Hematopoietic multipotent progenitor cell treated with erythropoietin and hydrocortisone succinate and interleukin-3 and kit ligand, for 8 days (in vitro differentiated cells): ENCODE results near the gene C1QTNF6.

Experiments
- DNase-seq: peaks from one replicate; pipeline ENCODE4 v3.0.0-alpha.2; 2015

C1QTNF6 gene

GRCh38 chr22:37188901-37189466, 937 bp upstream of the C1QTNF6 start:
- DNase-seq = no peak

DNA sequence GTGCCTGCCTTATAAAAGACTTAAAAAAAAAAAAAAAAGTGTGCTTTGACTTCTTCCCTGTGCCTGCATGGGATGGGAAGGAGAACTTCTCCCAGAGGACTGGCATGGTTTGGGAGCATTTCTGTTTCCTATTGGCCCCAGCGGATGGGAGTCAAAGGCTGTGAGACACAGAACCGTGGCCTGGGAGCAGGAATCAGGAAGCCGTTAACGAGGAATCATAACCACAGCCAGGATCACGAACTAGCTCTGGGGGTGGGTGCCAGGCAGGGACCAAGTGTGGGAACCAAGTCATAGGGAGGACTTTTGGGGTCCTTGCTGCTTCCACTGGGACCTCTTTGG, 526 bp downstream of the C1QTNF6 start:
- no peak for DNase-seq

GRCh38 chr22:37186997-37187522, 987 bp downstream of the C1QTNF6 start:
- no peak for DNase-seq

- DNase-seq = peak; percentile 97
Observed at GRCh38 chr22:37186228-37186996, 1.6 kb downstream of the C1QTNF6 start.

DNA sequence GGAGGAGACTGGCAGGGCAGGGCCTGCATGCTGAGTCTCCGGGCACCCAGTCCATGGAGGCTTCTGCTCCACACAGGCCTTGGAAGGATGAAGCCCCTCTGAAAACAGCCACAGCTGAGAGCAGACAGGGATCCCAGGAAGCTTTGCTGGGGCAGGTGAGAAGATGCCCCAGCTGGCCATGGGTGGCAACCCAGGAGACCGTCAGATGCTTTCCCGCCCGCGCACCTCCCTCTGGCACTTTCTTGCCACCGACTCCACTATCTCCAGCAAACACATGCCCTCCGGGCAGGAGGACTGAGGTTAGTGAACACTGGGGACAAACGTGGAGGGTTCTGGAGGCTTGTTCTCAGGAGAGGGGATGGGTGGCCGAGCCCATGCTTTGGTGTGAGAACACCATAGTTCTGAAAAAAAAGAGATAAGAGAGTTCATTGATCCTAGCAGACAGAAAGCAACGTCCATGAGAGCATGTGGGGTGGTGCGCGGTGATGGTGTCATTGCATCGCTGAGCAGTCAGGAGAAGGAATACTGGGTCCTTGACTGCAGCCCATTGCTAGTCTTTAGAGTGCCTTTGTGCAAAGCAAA, 2.3 kb downstream of the C1QTNF6 start:
- DNase-seq = peak; percentile 87

GRCh38 chr22:37184816-37185541, 3.1 kb downstream of the C1QTNF6 start:
- DNase-seq = no peak

DNA sequence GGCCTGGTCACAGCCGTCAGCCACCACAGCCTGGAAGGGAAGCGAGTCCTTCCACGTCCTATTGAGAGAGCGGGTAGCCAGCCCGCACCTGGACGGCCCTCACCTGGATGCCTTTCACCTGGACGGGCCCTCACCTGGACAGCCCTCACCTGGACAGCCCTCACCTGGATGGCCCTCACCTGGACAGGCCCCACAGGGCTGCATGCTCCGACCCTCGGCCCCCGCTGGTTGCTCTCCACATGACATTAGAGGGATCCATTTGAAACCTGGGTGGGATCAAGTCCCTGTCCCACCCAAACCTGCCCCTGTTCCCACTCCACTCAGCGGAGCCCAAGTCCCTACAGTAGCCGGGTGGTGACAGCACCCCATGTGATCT, 3.7 kb downstream of the C1QTNF6 start:
- no peak for DNase-seq

GRCh38 chr22:37183432-37184379, 4.3 kb downstream of the C1QTNF6 start:
- no peak for DNase-seq

GRCh38 chr22:37182949-37183245, 5.2 kb downstream of the C1QTNF6 start:
- DNase-seq = no peak

GRCh38 chr22:37182101-37182948, 5.7 kb downstream of the C1QTNF6 start:
- no peak for DNase-seq

DNA sequence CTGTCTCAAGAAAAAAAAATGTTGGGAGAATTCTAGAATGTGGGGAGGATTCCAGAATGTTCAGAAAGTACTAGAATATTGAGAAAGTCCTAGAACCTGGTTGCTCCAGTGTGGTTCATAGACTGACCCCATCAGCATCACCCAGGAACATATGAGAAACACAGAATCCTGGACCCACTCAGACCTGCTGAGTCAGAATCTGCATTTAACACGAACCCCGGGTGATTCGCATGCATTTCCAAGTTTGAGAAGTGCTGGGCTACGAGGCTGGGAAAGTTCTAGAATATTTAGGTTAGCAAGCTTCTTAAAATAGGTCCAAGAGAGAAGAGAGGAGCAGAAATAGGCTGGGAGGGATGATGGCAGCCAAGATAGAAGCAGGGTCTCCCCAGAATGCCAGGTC, 6.4 kb downstream of the C1QTNF6 start:
- no peak for DNase-seq

- DNase-seq = no peak
Observed at GRCh38 chr22:37180531-37181231, 7.4 kb downstream of the C1QTNF6 start.

- no peak for DNase-seq
Observed at GRCh38 chr22:37179622-37180420, 8.2 kb downstream of the C1QTNF6 start.

- no peak for DNase-seq
Observed at GRCh38 chr22:37179126-37179470, 8.9 kb downstream of the C1QTNF6 start.

DNA sequence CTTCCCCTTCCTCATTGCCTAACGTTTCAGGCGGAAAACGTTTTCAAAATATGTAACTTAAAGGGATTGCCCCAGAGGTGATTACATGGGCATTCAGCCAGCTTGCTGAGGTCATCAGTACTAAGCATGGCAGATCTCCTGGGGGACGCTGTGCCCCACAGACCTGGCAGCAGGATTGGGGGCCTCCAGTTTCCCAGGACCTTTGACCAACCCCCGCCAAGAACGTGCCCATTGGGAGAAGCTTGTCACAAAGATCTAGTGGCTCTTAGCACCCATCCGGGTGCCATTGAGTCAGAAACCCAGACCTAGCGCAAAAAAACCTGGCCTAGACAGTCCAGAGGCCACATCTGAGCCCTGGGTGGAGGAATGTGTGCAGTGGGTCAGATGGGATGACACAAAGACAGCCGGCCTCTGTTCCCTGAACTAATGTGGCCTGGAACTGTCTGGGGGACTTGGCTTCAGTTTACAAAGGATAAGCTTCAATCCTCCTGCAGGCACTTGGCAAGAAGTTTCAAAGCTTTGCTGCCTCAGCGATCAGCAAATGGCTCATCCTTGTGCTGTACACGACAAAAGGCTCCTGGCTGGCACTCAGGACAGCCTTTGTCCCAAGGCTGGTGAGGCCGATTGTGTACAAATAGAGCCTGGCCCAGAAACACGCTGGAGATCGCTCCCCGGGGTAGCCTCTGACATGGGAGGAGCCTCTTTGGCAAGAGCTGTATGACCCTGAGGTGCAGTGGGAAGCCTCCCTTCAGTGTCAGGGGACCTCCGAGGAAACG, 9.5 kb downstream of the C1QTNF6 start:
- no peak for DNase-seq

DNA sequence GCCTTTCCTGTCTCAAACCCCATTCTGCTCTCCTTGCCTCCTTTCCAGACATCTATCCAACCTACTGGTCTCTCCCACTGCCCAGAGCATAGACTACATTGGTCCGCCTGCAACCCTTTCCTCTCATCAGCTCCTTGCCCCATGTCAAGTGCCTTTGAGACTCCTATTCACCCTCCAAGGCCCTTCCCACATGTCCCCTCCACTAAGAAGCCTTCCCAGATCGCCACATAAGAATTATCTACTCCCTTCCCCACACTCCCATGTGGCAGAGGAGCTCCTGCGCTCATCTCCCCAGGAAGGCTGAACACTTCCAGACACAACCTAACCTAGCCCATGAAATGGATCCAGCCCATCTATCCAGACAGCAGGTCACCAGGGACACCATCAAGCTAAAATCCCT, 10.3 kb downstream of the C1QTNF6 start:
- DNase-seq = no peak

DNA sequence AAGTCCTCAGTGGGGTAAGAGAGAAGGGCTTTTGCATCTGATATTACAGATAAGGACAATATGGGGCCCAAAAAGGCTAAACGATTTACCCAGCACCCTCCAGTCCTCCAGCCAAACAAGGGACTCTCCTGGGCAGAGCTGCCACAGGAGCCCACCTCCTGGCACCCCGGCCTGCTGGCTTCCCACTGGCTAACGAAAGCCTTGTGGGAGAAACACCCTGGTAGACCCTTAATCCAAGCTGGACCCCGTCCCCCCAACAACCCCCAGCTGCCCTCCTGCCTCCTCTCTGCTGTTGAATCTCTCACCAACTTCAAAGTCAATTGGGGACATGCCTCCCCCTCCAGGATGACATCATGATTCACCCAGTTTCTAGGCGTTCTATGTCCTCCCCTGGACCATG, 10.8 kb downstream of the C1QTNF6 start:
- DNase-seq = no peak

DNA sequence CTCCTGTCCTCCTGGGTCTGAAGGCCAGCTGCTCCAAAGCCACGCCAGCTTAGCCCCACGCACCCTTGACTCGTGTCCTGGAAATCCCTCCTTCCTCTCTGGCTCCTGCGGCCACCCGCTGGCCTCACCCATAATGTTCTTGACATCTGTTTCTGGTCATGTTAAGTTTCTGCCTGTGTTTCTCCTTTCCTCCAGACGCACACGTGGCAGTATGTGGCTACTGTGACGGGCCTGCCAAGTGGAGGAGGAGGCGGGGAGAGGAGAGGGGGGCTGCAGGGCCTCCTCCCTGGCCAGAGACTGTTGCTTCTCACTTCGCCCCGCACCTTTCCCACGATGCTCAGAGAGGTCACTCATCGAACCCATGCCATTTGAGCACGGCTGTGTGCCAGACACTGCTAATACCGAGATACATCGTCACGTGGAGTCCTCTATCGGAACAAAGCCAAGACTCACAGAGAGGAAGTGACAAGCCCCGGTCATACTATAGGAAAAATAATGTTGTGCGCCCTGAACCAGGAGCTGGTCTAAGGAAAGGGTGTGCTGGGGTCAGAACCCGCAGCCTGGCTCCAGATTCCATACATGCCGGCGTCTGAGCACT, 11.5 kb downstream of the C1QTNF6 start:
- DNase-seq = peak; percentile 81
